CD14-positive monocyte (primary cell): Measurements from ENCODE around the gene SHROOM3. TPM values are rescaled to one million over a fixed set of nuclear protein-coding genes. Genes with fewer than 3 reads are reported as not detected.

ENCODE experiments used
- DNase-seq, 3 donors: peaks; one replicate each; pipeline ENCODE4 v3.0.0-alpha.2; 2011 to 2022
- H2AFZ ChIP-seq: 2 replicates; pipeline ENCODE4 v1.6.0; 2012; ENCODE audit warnings: mild to moderate bottlenecking, low read depth, low read length, inconsistent platforms; ENCODE audit not compliant: insufficient read depth, poor library complexity, severe bottlenecking
- H3K27ac ChIP-seq, 2 donors: 1 replicate in 1 of 2; 2 replicates in 1 of 2; pipeline ENCODE4 v1.5.1; 2012 to 2013; ENCODE audit warnings: low read length in 2 of 2, control low read depth in 1 of 2, inconsistent platforms in 1 of 2, low read depth in 1 of 2, mild to moderate bottlenecking in 1 of 2
- H3K27me3 ChIP-seq, 2 donors: one replicate each; pipeline versions ENCODE4 v1.6.0 to v1.6.1; 2011 to 2013; ENCODE audit warnings: low read length in 2 of 2; ENCODE audit not compliant: control insufficient read depth in 2 of 2, insufficient read depth in 2 of 2
- H3K36me3 ChIP-seq, 2 donors: replicated peaks in 1 of 2; 1 replicate in 1 of 2; 2 replicates in 1 of 2; pipeline versions ENCODE4 v1.5.1 to v1.6.1; 2012 to 2013; ENCODE audit warnings: low read length in 2 of 2, control low read depth in 1 of 2, inconsistent platforms in 1 of 2, mild to moderate bottlenecking in 1 of 2; ENCODE audit not compliant: insufficient read depth in 2 of 2, control insufficient read depth in 1 of 2
- H3K4me1 ChIP-seq, 2 donors: 1 replicate in 1 of 2; 2 replicates in 1 of 2; pipeline versions ENCODE4 v1.5.1 to v1.6.1; 2012 to 2013; ENCODE audit warnings: low read length in 2 of 2, control low read depth in 1 of 2, inconsistent platforms in 1 of 2, mild to moderate bottlenecking in 1 of 2, moderate library complexity in 1 of 2; ENCODE audit not compliant: insufficient read depth in 2 of 2, control insufficient read depth in 1 of 2
- H3K4me2 ChIP-seq: replicated peaks from 2 replicates; pipeline ENCODE3; 2012; ENCODE audit warnings: low read length, moderate library complexity, mild to moderate bottlenecking; ENCODE audit not compliant: poor library complexity, severe bottlenecking; ENCODE audit errors: extremely low read depth
- H3K4me3 ChIP-seq, 3 experiments: fragments of 200-600 bp in 1 of 3; sonication (generic) in 1 of 3; replicated peaks in 1 of 3; 1 replicate in 2 of 3; 2 replicates in 1 of 3; pipeline ENCODE4 v1.5.1; 2011 to 2013; ENCODE audit warnings: low read length in 3 of 3, mild to moderate bottlenecking in 3 of 3, control low read depth in 2 of 3, low read depth in 2 of 3, inconsistent platforms in 1 of 3, moderate library complexity in 1 of 3
- H3K79me2 ChIP-seq: 2 replicates; pipeline ENCODE4 v1.6.0; 2012; ENCODE audit warnings: mild to moderate bottlenecking, control low read depth, inconsistent platforms, low read length, moderate library complexity; ENCODE audit not compliant: insufficient read depth
- H3K9ac ChIP-seq: 2 replicates; pipeline ENCODE4 v1.6.0; 2017; ENCODE audit warnings: low read length, mild to moderate bottlenecking; ENCODE audit not compliant: insufficient read depth, poor library complexity, severe bottlenecking
- H3K9me3 ChIP-seq, 2 donors: replicated peaks in 1 of 2; 1 replicate in 1 of 2; 2 replicates in 1 of 2; pipeline versions ENCODE4 v1.5.1 to v1.6.1; 2012 to 2013; ENCODE audit warnings: low read length in 2 of 2, control low read depth in 1 of 2; ENCODE audit not compliant: control insufficient read depth in 1 of 2, insufficient read depth in 1 of 2
- H4K20me1 ChIP-seq: 2 replicates; pipeline ENCODE4 v1.6.0; 2012; ENCODE audit warnings: mild to moderate bottlenecking, low read length, control low read depth, moderate library complexity; ENCODE audit not compliant: insufficient read depth
- H3K27ac Mint-ChIP-seq, 7 donors: one replicate each; pipeline ENCODE4 v1.8.0; 2020; ENCODE audit warnings: mild to moderate bottlenecking in 7 of 7, mixed read lengths in 7 of 7, moderate library complexity in 6 of 7, inconsistent platforms in 2 of 7
- H3K27me3 Mint-ChIP-seq, 3 donors: one replicate each; pipeline ENCODE4 v1.8.0; 2021 to 2022; ENCODE audit warnings: low read depth in 3 of 3, mild to moderate bottlenecking in 3 of 3, mixed read lengths in 3 of 3, moderate library complexity in 3 of 3, inconsistent platforms in 1 of 3
- H3K36me3 Mint-ChIP-seq, 2 donors: one replicate each; pipeline ENCODE4 v1.8.0; 2020; ENCODE audit warnings: mixed read lengths in 2 of 2, inconsistent platforms in 1 of 2, mild to moderate bottlenecking in 1 of 2
- H3K4me1 Mint-ChIP-seq: one replicate; pipeline ENCODE4 v1.8.0; 2020; ENCODE audit warnings: mild to moderate bottlenecking, mixed read lengths
- H3K4me3 Mint-ChIP-seq, 2 donors: one replicate each; pipeline ENCODE4 v1.8.0; 2020; ENCODE audit warnings: mild to moderate bottlenecking in 2 of 2, mixed read lengths in 2 of 2, moderate library complexity in 1 of 2
- H3K9me3 Mint-ChIP-seq, 7 donors: one replicate each; pipeline ENCODE4 v1.8.0; 2020 to 2022; ENCODE audit warnings: mixed read lengths in 7 of 7, mild to moderate bottlenecking in 6 of 7, moderate library complexity in 6 of 7, inconsistent platforms in 2 of 7
- CTCF ChIP-seq: fragments of 200-600 bp; IDR thresholded peaks from one replicate; pipeline ENCODE4 v1.8.0; 2022; ENCODE audit warnings: antibody characterized with exemption, mild to moderate bottlenecking
- WGBS: methylation state at CpG from one replicate; pipeline ENCODE4 v1.1.5; 2013; ENCODE audit warnings: missing lambda C conversion rate; ENCODE audit not compliant: insufficient coverage; 5-methylcytosine and 5-hydroxymethylcytosine counted together
- intact Hi-C, 2 donors: fragments of 100-400 bp; cut with micrococcal nuclease; formaldehyde crosslinking; loops; one replicate each; pipeline versions ENCODE4 v1.15.0 to v1.15.1; 2023
- polyA plus RNA-seq, 3 donors: library from polyadenylated mRNA; depleted of rRNA in 1 of 3; unstranded in 2 of 3; stranded (reverse) in 1 of 3; fragments of 300-500 nt in 2 of 3; fragments of >200 nt in 1 of 3; fragmentation: Illumina TruSeq in 2 of 3; gene quantifications; 1 replicate in 2 of 3; 2 replicates in 1 of 3; pipeline ENCODE4 v1.2.3, GENCODE V29; 2012 to 2021

Gene SHROOM3
- polyA plus RNA-seq, 3 donors = not detected

DNA sequence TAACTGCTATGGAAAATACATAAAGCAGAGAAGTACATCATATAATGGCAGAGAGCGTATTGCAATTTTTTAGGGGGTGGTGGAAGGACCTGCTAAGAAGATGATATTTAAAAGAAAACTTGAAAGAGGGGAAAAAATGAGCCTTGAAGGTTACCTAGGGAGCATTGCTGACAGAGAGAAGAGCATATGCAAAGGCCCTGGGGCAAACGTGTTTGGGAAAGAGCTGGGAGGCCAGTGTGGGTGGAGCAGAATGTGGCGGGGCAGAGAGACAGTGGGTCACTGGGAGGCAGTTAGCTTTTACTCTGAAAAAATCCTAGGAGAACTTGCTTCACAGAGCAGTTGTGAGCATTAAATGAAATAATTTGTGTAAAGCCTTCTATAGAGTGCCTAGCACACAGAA, 157.0 kb downstream of the SHROOM3 start:
- peaks cover 4 to 8% (median 7%) of the 10 kb centered on the region in 3 donors for H3K27me3 Mint-ChIP-seq
- intact Hi-C loops = no loop called here
- H3K27ac Mint-ChIP-seq = no peak overlapping the region
- no peaks in the 10 kb centered on the region for H4K20me1 ChIP-seq
- no peak overlapping the region for H3K4me3 Mint-ChIP-seq
- no peak for TF ChIP-seq CTCF
- peaks cover 4 to 11% of the 10 kb centered on the region in 2 donors for H3K27me3 ChIP-seq
- no peak for DNase-seq
- no peaks in the 10 kb centered on the region for H3K4me1 Mint-ChIP-seq
- 87% methylated on average over 3 of the region's 3 CpGs for WGBS
- no peak overlapping the region for H2AFZ ChIP-seq
- H3K4me2 ChIP-seq = no peak overlapping the region
- no peak overlapping the region for H3K4me3 ChIP-seq
- H3K79me2 ChIP-seq = no peaks in the 10 kb centered on the region
- no peaks in the 10 kb centered on the region for H3K36me3 Mint-ChIP-seq
- no peaks in the 10 kb centered on the region for H3K9me3 ChIP-seq
- H3K9ac ChIP-seq = no peak overlapping the region
- H3K9me3 Mint-ChIP-seq = peaks cover 0 to 3% (median 0%) of the 10 kb centered on the region in 7 donors
- H3K27ac ChIP-seq = no peak overlapping the region
- H3K36me3 ChIP-seq = no peaks in the 10 kb centered on the region
- H3K4me1 ChIP-seq = no peaks in the 10 kb centered on the region

GRCh38 chr4:76592460-76592859, 157.4 kb downstream of the SHROOM3 start:
- H3K27me3 Mint-ChIP-seq = peaks cover 0 to 6% (median 4%) of the 10 kb centered on the region in 3 donors

More at GRCh38 chr4:76592460-76592859, 157.4 kb downstream of the SHROOM3 start:
- H3K79me2 ChIP-seq = no peaks in the 10 kb centered on the region
- Mint-ChIP-seq H3K4me3 (no peak overlapping the region), H3K36me3 (no peaks in the 10 kb centered on the region), H3K4me1 (peaks cover 1% of the 10 kb centered on the region), H3K27ac (no peak overlapping the region), H3K9me3 (peaks cover 0 to 3% (median 0%) of the 10 kb centered on the region in 7 donors)
- no peaks in the 10 kb centered on the region for H3K36me3 ChIP-seq
- WGBS = 100% methylated on average over 3 of the region's 6 CpGs
- no peaks in the 10 kb centered on the region for H3K9me3 ChIP-seq
- H3K9ac ChIP-seq = no peak overlapping the region
- no peak overlapping the region for H3K4me3 ChIP-seq
- no peaks in the 10 kb centered on the region for H4K20me1 ChIP-seq
- H3K27ac ChIP-seq = no peak overlapping the region
- peaks cover 0 to 6% of the 10 kb centered on the region in 2 donors for H3K27me3 ChIP-seq
- H3K4me1 ChIP-seq = no peaks in the 10 kb centered on the region
- intact Hi-C loops = no loop called here
- DNase-seq = no peak
- H3K4me2 ChIP-seq = no peak overlapping the region
- no peak overlapping the region for H2AFZ ChIP-seq
- TF ChIP-seq CTCF = no peak
